Keratinocyte (primary cell): ENCODE data around the gene RMP24.

Source experiments
- DNase-seq: peaks from one replicate; pipeline ENCODE4 v3.0.0-alpha.2; 2011; ENCODE audit warnings: low read depth, missing footprints, low spot score
- FAIRE-seq: peaks from 2 replicates; lab custom pipeline; 2011; peaks lifted over from hg19 to GRCh38; lab: Jason Lieb, UNC
- H2AFZ ChIP-seq: 2 replicates; pipeline ENCODE4 v1.6.0; 2012; ENCODE audit warnings: low read length, control low read depth, inconsistent platforms; ENCODE audit not compliant: control insufficient read depth
- H3K27ac ChIP-seq: 2 replicates; pipeline ENCODE4 v1.5.1; 2011; ENCODE audit warnings: low read length; ENCODE audit not compliant: control insufficient read depth, insufficient read depth
- H3K27me3 ChIP-seq: 3 replicates; pipeline ENCODE4 v1.6.0; 2011; ENCODE audit warnings: low read length; ENCODE audit not compliant: control insufficient read depth, insufficient read depth; ENCODE audit errors: extremely low read depth
- H3K36me3 ChIP-seq, 2 experiments: 2 replicates in 1 of 2; 3 replicates in 1 of 2; pipeline ENCODE4 v1.5.1; 2011; ENCODE audit warnings: low read length in 2 of 2, mild to moderate bottlenecking in 1 of 2; ENCODE audit not compliant: control insufficient read depth in 2 of 2, insufficient read depth in 2 of 2; ENCODE audit errors: extremely low read depth in 1 of 2
- H3K4me1 ChIP-seq: 3 replicates; pipeline ENCODE4 v1.5.1; 2011; ENCODE audit warnings: low read length; ENCODE audit not compliant: control insufficient read depth, insufficient read depth; ENCODE audit errors: extremely low read depth
- H3K4me2 ChIP-seq: 3 replicates; pipeline ENCODE4 v1.6.0; 2011; ENCODE audit warnings: low read depth, low read length; ENCODE audit not compliant: control insufficient read depth, insufficient read depth; ENCODE audit errors: extremely low read depth
- H3K4me3 ChIP-seq, 3 experiments: fragments of 200-600 bp in 1 of 3; sonication (generic) in 1 of 3; 2 replicates in 2 of 3; 3 replicates in 1 of 3; pipeline ENCODE4 v1.5.1; 2011 to 2016; ENCODE audit warnings: low read length in 3 of 3, mild to moderate bottlenecking in 3 of 3, control low read depth in 2 of 3, inconsistent platforms in 1 of 3, low read depth in 1 of 3, mixed read lengths in 1 of 3, mixed run types in 1 of 3, moderate library complexity in 1 of 3; ENCODE audit not compliant: control insufficient read depth in 2 of 3, insufficient read depth in 2 of 3; ENCODE audit errors: extremely low read depth in 1 of 3
- H3K79me2 ChIP-seq: 2 replicates; pipeline ENCODE4 v1.6.0; 2012; ENCODE audit warnings: low read length; ENCODE audit not compliant: control insufficient read depth, insufficient read depth
- H3K9ac ChIP-seq: 3 replicates; pipeline ENCODE4 v1.6.0; 2011; ENCODE audit warnings: low read length; ENCODE audit not compliant: control insufficient read depth, insufficient read depth; ENCODE audit errors: extremely low read depth
- H3K9me1 ChIP-seq: 3 replicates; pipeline ENCODE4 v1.6.0; 2011; ENCODE audit warnings: low read length; ENCODE audit not compliant: control insufficient read depth, insufficient read depth; ENCODE audit errors: extremely low read depth
- H3K9me3 ChIP-seq: 2 replicates; pipeline ENCODE4 v1.5.1; 2012; ENCODE audit warnings: low read depth, low read length; ENCODE audit not compliant: control insufficient read depth
- H4K20me1 ChIP-seq: 3 replicates; pipeline ENCODE4 v1.6.0; 2011; ENCODE audit warnings: low read length; ENCODE audit not compliant: control insufficient read depth, insufficient read depth; ENCODE audit errors: extremely low read depth
- CTCF ChIP-seq, 3 experiments: IDR thresholded peaks in 1 of 3; conservative IDR thresholded peaks in 1 of 3; optimal IDR thresholded peaks in 1 of 3; 2 replicates in 2 of 3; 3 replicates in 1 of 3; pipeline versions ENCODE3 to v1.5.1; 2011; ENCODE audit warnings: low read length in 3 of 3, mild to moderate bottlenecking in 3 of 3, moderate library complexity in 2 of 3, control low read depth in 1 of 3, inconsistent platforms in 1 of 3; ENCODE audit not compliant: insufficient read depth in 2 of 3; ENCODE audit errors: extremely low read depth in 1 of 3
- EZH2 ChIP-seq: IDR thresholded peaks from one replicate; pipeline ENCODE4 v1.6.1; 2012; ENCODE audit warnings: inconsistent platforms, mild to moderate bottlenecking, low read length, moderate library complexity
- dilution Hi-C: fragments of 300-500 bp; cut with MboI; formaldehyde crosslinking; loops from one replicate; pipeline ENCODE4 v1.7.0; 2020; ENCODE audit warnings: low sequenced_read_pairs; ENCODE audit not compliant: extremely low pct_ligation_motif_present

RMP24 gene

GRCh38 chr18:35991696-35992095 lies 19.2 kb downstream of the RMP24 start:
- H2AFZ ChIP-seq, result no peak overlapping the region
- peaks cover 0 to 8% of the 10 kb centered on the region in 2 experiments for H3K36me3 ChIP-seq
- no peak for TF ChIP-seq EZH2
- no peak for TF ChIP-seq CTCF (optimal IDR thresholded peaks at IDR 0.05 in 1 of 3, IDR thresholded peaks at IDR 0.05 in 1 of 3, conservative IDR thresholded peaks at IDR 0.05 in 1 of 3; ENCODE audit: extremely low read depth in 1 of 3, insufficient read depth in 2 of 3, low read length in 3 of 3)
- DNase-seq (no peak), FAIRE-seq (no peak)
- H3K9ac ChIP-seq, result no peak overlapping the region
- H3K4me3 ChIP-seq, result no peak overlapping the region
- H3K4me1 ChIP-seq, result no peaks in the 10 kb centered on the region
- no peaks in the 10 kb centered on the region for H3K9me3 ChIP-seq
- dilution Hi-C loops, result no loop called here
- H3K79me2 ChIP-seq, result no peaks in the 10 kb centered on the region
- no peak overlapping the region for H3K4me2 ChIP-seq
- no peaks in the 10 kb centered on the region for H3K9me1 ChIP-seq
- H4K20me1 ChIP-seq, result no peaks in the 10 kb centered on the region
- H3K27ac ChIP-seq, result no peak overlapping the region
- H3K27me3 ChIP-seq, result no peaks in the 10 kb centered on the region

- Histone ChIP-seq H3K27me3 (no peaks in the 10 kb centered on the region), H3K79me2 (no peaks in the 10 kb centered on the region), H3K4me3 (no peak overlapping the region), H3K4me1 (no peaks in the 10 kb centered on the region), H3K9ac (no peak overlapping the region), H3K36me3 (peaks cover 0 to 8% of the 10 kb centered on the region in 2 experiments), H3K9me1 (no peaks in the 10 kb centered on the region), H4K20me1 (no peaks in the 10 kb centered on the region), H3K4me2 (no peak overlapping the region), H3K9me3 (no peaks in the 10 kb centered on the region), H2AFZ (no peak overlapping the region), H3K27ac (no peak overlapping the region)
- dilution Hi-C loops, result no loop called here
- FAIRE-seq (no peak), DNase-seq (no peak)
- TF ChIP-seq CTCF (optimal IDR thresholded peaks at IDR 0.05 in 1 of 3, IDR thresholded peaks at IDR 0.05 in 1 of 3, conservative IDR thresholded peaks at IDR 0.05 in 1 of 3; ENCODE audit: extremely low read depth in 1 of 3, insufficient read depth in 2 of 3, low read length in 3 of 3), result no peak
- TF ChIP-seq EZH2, result no peak
Observed at GRCh38 chr18:35993013-35993412, 20.5 kb downstream of the RMP24 start.
